Hepatocyte (in vitro differentiated cells): ENCODE measurements around the gene SLC52A3. TPM values are rescaled to one million over a fixed set of nuclear protein-coding genes. Genes with fewer than 3 reads are reported as not detected.

Experiments used
- DNase-seq: peaks from one replicate; pipeline ENCODE4 v3.0.0-alpha.2; 2016; ENCODE audit warnings: low spot score
- H2AFZ ChIP-seq: fragments of 200-600 bp; sonication (generic); 2 replicates; pipeline ENCODE4 v1.6.0; 2016; ENCODE audit warnings: antibody characterized with exemption, mild to moderate bottlenecking
- H3K27ac ChIP-seq: fragments of 200-600 bp; sonication (generic); 2 replicates; pipeline ENCODE4 v1.5.1; 2016; ENCODE audit warnings: mild to moderate bottlenecking
- H3K27me3 ChIP-seq: fragments of 200-600 bp; sonication (generic); 2 replicates; pipeline ENCODE4 v1.6.1; 2016
- H3K36me3 ChIP-seq: fragments of 200-600 bp; sonication (generic); replicated peaks from 2 replicates; pipeline ENCODE4 v1.5.1; 2016; ENCODE audit warnings: low read depth; ENCODE audit not compliant: insufficient read depth
- H3K4me1 ChIP-seq: fragments of 200-600 bp; sonication (generic); 2 replicates; pipeline ENCODE4 v1.5.1; 2016; ENCODE audit warnings: mild to moderate bottlenecking, moderate library complexity; ENCODE audit not compliant: insufficient read depth
- H3K4me2 ChIP-seq: fragments of 200-600 bp; sonication (generic); 2 replicates; pipeline ENCODE4 v1.6.0; 2016
- H3K4me3 ChIP-seq: fragments of 200-600 bp; sonication (generic); 2 replicates; pipeline ENCODE4 v1.5.1; 2016; ENCODE audit warnings: mild to moderate bottlenecking
- H3K79me2 ChIP-seq: fragments of 200-600 bp; sonication (generic); 2 replicates; pipeline ENCODE4 v1.6.0; 2017; ENCODE audit warnings: mild to moderate bottlenecking
- H3K9me2 ChIP-seq: fragments of 200-600 bp; sonication (generic); replicated peaks from 2 replicates; pipeline ENCODE4 v1.6.0; 2017; ENCODE audit warnings: mild to moderate bottlenecking; ENCODE audit not compliant: insufficient read depth
- H3K9me3 ChIP-seq: fragments of 200-600 bp; sonication (generic); 2 replicates; pipeline ENCODE4 v1.5.1; 2016; ENCODE audit warnings: low read depth, mild to moderate bottlenecking
- H4K20me1 ChIP-seq: fragments of 200-600 bp; sonication (generic); 2 replicates; pipeline ENCODE4 v1.6.0; 2016; ENCODE audit warnings: mild to moderate bottlenecking; ENCODE audit not compliant: insufficient read depth, poor library complexity, severe bottlenecking
- EZH2 ChIP-seq: fragments of 200-600 bp; sonication (generic); IDR thresholded peaks from 2 replicates; pipeline ENCODE4 v1.6.1; 2016; ENCODE audit warnings: antibody characterized with exemption, mild to moderate bottlenecking, borderline replicate concordance
- EZH2phosphoT487 ChIP-seq: fragments of 200-600 bp; sonication (generic); IDR thresholded peaks from one replicate; pipeline ENCODE4 v1.6.1; 2018; ENCODE audit warnings: antibody characterized with exemption, mild to moderate bottlenecking, low read depth, moderate library complexity; ENCODE audit not compliant: unreplicated experiment, severe bottlenecking
- WGBS: methylation state at CpG from one replicate; pipeline ENCODE4 v1.1.6; 2016; ENCODE audit warnings: low lambda C conversion rate; ENCODE audit errors: missing lambda C conversion rate; 5-methylcytosine and 5-hydroxymethylcytosine counted together
- polyA plus RNA-seq: library from polyadenylated mRNA; unstranded; fragments of >200 nt; fragmentation: Nextera tagmentation; extraction: Ambion mirVana; gene quantifications from 2 replicates; pipeline ENCODE4 v1.2.1, GENCODE V29; 2016
- total RNA-seq: library from RNA; depleted of rRNA; stranded (reverse); fragments of >200 nt; gene quantifications from 2 replicates; pipeline ENCODE4 v1.2.3, GENCODE V29; 2014
- TF ChIP-seq, protein P1 (sequence below): fragments of 200-600 bp; sonication (generic); IDR thresholded peaks from 2 replicates; pipeline ENCODE4 v1.5.1; 2016; ENCODE audit warnings: antibody characterized with exemption, mild to moderate bottlenecking; ENCODE audit not compliant: poor library complexity

The SLC52A3 gene
- total and polyA plus RNA-seq, 2 experiments from 2014 or later = 0.33 to 0.35 TPM

DNA sequence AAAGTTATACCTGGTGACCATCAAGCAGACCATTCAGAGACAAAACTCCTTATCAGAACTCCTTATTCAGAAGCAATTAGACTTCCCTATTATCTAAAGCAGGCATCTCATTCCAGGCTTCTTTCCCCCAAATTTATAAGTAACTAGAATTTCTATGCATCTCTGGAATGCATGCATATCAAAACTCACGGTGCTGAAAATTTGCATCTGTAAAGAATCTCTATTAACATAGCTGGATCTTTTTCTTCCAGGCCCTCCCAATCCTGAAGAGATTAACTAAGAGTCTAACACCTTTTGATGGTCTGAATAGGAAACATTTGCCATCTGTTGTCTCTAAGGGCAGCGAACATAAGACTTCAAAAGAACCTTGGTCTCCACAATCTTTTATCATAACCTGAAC lies 22.8 kb upstream of the SLC52A3 start:
- no peak overlapping the region for H3K27ac ChIP-seq
- H3K4me2 ChIP-seq = no peak overlapping the region
- WGBS = 66% methylated on average over 2 of the region's 2 CpGs
- no peaks in the 10 kb centered on the region for H3K36me3 ChIP-seq
- H3K79me2 ChIP-seq = no peaks in the 10 kb centered on the region
- no peaks in the 10 kb centered on the region for H3K9me2 ChIP-seq
- no peaks in the 10 kb centered on the region for H3K4me1 ChIP-seq
- no peaks in the 10 kb centered on the region for H3K27me3 ChIP-seq
- no peak overlapping the region for H3K4me3 ChIP-seq
- no peaks in the 10 kb centered on the region for H3K9me3 ChIP-seq
- no peak overlapping the region for H2AFZ ChIP-seq
- no peaks in the 10 kb centered on the region for H4K20me1 ChIP-seq
- TF ChIP-seq EZH2phosphoT487 (no peak), EZH2 (no peak)
- no peak for DNase-seq

DNA sequence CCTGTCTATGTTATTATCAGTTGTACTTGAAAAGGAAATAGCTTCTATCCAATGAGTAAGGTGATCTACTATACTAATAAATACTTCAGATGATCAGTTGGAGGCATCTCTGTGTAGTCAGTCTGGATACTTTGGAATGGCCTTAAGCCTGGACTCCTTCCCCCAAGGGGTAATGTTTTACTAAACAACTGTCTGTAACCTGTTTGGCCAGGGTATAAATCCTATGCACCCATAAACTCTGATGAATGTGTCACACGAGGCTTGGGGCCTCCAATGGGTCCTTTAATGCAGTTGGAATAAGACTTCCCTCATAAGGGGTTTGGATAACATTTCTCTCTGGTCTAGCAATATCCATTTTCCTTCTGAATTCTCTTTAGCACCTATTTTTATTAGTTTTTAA lies 19.5 kb upstream of the SLC52A3 start:
- Histone ChIP-seq H4K20me1 (no peaks in the 10 kb centered on the region), H3K79me2 (no peaks in the 10 kb centered on the region), H3K4me3 (no peak overlapping the region), H3K4me1 (no peaks in the 10 kb centered on the region), H2AFZ (no peak overlapping the region), H3K27ac (no peak overlapping the region), H3K4me2 (no peak overlapping the region), H3K9me2 (no peaks in the 10 kb centered on the region), H3K36me3 (no peaks in the 10 kb centered on the region), H3K9me3 (no peaks in the 10 kb centered on the region), H3K27me3 (no peaks in the 10 kb centered on the region)
- 45% methylated on average over 1 of the region's 1 CpG for WGBS
- no peak for DNase-seq
- no peak for TF ChIP-seq EZH2
- TF ChIP-seq, protein P1, sequence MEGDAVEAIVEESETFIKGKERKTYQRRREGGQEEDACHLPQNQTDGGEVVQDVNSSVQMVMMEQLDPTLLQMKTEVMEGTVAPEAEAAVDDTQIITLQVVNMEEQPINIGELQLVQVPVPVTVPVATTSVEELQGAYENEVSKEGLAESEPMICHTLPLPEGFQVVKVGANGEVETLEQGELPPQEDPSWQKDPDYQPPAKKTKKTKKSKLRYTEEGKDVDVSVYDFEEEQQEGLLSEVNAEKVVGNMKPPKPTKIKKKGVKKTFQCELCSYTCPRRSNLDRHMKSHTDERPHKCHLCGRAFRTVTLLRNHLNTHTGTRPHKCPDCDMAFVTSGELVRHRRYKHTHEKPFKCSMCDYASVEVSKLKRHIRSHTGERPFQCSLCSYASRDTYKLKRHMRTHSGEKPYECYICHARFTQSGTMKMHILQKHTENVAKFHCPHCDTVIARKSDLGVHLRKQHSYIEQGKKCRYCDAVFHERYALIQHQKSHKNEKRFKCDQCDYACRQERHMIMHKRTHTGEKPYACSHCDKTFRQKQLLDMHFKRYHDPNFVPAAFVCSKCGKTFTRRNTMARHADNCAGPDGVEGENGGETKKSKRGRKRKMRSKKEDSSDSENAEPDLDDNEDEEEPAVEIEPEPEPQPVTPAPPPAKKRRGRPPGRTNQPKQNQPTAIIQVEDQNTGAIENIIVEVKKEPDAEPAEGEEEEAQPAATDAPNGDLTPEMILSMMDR = no peak
- TF ChIP-seq EZH2phosphoT487 = no peak

DNA sequence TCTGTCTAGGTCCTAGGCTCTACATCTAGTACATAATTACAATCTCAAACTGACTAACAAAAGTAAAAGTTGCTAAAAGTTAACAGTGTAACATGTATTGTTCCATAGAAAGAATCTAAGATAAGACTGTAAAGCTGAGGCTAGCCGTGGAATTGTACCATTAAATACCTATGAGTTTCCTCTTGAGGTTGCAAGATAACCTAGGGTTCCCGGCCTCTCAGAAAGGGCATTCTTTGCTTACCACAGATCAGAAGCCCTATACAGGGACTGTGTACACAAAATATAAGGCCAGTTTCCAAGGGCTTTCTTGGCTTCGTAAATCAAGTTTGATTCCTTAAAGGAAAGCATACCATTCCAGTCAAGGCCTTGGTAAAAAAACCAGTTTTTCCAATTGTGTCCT lies 11.5 kb upstream of the SLC52A3 start:
- no peaks in the 10 kb centered on the region for H3K27me3 ChIP-seq
- no peak overlapping the region for H3K4me2 ChIP-seq
- no peak overlapping the region for H3K27ac ChIP-seq
- no peak for DNase-seq
- no peaks in the 10 kb centered on the region for H3K79me2 ChIP-seq
- H3K36me3 ChIP-seq = no peaks in the 10 kb centered on the region
- TF ChIP-seq EZH2 (no peak), EZH2phosphoT487 (no peak)
- TF ChIP-seq, protein P1 = no peak
- H3K9me3 ChIP-seq = no peaks in the 10 kb centered on the region
- 60% methylated on average over 3 of the region's 3 CpGs for WGBS
- H3K9me2 ChIP-seq = no peaks in the 10 kb centered on the region
- no peak overlapping the region for H2AFZ ChIP-seq
- H3K4me1 ChIP-seq = peaks cover 2% of the 10 kb centered on the region
- H4K20me1 ChIP-seq = no peaks in the 10 kb centered on the region
- H3K4me3 ChIP-seq = no peak overlapping the region

DNA sequence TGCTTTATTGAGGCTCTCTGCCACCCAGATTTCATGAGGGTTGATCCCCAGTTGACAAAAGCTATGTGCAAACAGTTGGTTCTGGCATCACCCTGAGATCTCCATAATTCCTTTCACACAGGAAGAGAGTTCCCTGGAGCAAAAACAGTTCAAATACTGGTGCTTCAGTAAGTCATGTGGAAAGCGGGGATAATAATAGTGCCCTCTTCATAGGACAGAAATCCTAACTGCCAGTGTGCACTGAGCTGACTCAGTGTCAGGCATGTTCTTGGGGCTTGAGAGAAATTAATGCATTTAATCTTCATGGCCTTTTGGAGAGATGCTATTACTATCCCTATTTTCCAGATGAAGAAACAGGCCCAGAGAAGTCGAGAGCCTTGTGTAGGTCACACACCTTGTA lies 7.9 kb upstream of the SLC52A3 start:
- H3K27ac ChIP-seq = no peak overlapping the region
- no peak overlapping the region for H3K4me3 ChIP-seq
- 88% methylated on average over 2 of the region's 2 CpGs for WGBS
- H3K27me3 ChIP-seq = no peaks in the 10 kb centered on the region
- no peaks in the 10 kb centered on the region for H4K20me1 ChIP-seq
- no peaks in the 10 kb centered on the region for H3K36me3 ChIP-seq
- no peaks in the 10 kb centered on the region for H3K79me2 ChIP-seq
- DNase-seq = no peak
- no peak overlapping the region for H2AFZ ChIP-seq
- no peak overlapping the region for H3K4me2 ChIP-seq
- H3K4me1 ChIP-seq = peaks cover 2% of the 10 kb centered on the region
- no peaks in the 10 kb centered on the region for H3K9me2 ChIP-seq
- H3K9me3 ChIP-seq = no peaks in the 10 kb centered on the region
- TF ChIP-seq, protein P1 = no peak
- TF ChIP-seq EZH2 (no peak), EZH2phosphoT487 (no peak)
